NCI-H774 (cell line): Measurements from ENCODE around the gene SPDYE4.

Experiments used
- DNase-seq: peaks from one replicate; lab custom pipeline; 2025; lab: John Stamatoyannopoulos, UW

Gene SPDYE4

DNA sequence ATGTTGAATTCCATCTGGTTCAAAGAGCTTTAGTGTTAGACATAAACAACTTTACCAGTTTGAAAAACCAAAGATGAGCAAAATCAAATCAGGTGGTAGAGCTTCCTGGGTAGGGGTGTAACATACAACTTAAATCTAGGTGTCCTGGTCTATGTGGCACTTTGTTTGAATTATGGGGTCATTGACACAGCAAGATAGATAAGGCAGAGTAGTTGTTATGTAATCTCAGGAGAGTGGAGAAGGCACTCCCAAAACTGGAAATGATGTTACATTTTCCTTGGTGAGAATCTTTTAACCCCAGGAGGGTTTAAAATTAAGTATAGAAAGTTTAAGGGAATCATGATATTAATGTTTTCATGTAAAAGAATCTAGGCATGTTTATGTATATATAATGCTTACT, 45.6 kb downstream of the SPDYE4 start:
- DNase-seq, result no peak

DNA sequence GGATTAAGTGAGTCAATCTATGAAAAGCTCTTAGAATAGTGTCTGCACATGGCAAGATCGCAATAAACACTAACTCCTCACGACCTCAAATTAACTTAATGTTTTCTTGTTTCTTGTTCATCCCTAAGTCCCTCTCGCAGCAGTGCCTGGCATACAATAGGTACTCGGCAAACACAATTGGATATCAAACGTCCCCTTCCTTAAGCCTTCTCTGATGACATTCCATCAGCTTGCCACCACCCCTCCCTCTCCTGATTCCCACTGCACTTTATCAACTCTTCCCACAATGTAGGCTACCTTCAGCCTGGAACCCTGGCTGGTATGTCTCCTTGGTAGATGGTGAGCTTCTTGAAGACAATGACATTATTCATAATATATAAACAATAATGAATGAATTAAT, 47.1 kb downstream of the SPDYE4 start:
- DNase-seq, result no peak

DNA sequence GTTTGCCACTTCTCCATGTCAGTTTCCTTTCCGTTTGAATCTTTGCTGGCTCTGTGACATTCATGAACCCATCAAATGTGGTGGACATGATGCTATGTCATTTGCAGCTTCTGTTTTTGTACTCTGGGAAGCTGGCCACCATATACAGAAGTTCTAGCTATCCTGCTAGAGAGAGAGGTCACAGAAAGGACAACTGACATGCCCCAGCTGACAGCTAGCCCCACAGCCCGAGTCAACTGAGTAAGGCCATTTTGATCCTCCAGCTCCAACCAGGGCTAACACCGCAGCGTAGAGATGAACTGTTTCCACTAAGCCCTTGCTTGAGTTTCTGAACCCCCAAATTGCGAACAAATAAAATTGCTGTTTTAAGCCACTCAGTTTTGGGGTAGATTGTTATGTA, 47.5 kb downstream of the SPDYE4 start:
- DNase-seq, result no peak

- DNase-seq, result no peak
Measured at GRCh38 chr17:8709006-8709405, 49.3 kb downstream of the SPDYE4 start.

GRCh38 chr17:8708025-8708461, 50.3 kb downstream of the SPDYE4 start:
- no peak for DNase-seq

GRCh38 chr17:8707332-8708024, 50.9 kb downstream of the SPDYE4 start:
- no peak for DNase-seq

DNA sequence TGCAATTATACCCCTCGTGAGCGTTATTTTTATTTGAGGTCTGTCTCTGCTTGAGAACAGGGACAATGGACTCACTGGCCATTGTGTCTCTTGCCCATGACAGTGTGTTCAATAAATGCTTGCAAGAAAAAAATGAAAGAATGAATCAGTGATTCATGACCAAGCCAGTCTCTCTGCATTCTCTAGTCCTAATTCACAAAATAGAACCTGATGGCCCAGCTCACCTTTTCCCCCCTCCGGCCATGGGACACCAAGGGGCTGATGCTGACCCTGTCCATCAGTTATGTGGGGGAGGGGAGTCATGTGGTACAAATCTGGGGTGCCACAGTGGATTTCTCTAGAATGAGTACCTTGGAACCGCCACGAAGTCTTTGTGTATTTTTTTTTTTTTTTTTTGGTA, 51.9 kb downstream of the SPDYE4 start:
- no peak for DNase-seq

- no peak for DNase-seq
Measured at GRCh38 chr17:8705427-8705826, 52.9 kb downstream of the SPDYE4 start.

GRCh38 chr17:8703001-8703400, 55.3 kb downstream of the SPDYE4 start:
- DNase-seq, result no peak

GRCh38 chr17:8701754-8702153, 56.6 kb downstream of the SPDYE4 start:
- DNase-seq, result no peak

DNA sequence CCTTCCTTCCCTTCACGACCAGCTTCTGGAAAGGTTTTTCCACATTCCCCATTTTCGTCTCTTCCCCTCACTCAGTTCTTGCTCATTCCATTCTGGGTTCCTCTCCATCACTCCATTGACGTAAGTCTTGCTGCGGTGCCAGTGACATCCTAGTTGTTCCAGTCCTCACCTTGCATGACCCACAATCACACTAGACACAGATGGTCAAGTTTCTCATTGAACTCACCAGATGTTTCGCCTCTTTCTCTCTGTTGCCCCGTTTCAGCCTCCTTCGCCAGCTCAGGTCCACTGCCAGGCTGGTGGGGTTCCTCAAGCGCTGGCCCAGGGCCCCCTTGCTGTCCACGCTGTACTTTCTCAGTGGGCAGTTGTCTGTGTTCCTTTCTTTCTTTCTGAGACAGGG, 57.1 kb downstream of the SPDYE4 start:
- no peak for DNase-seq
